BLaER1 (cell line): ENCODE measurements around the gene RNF114.
A peak's percentile ranks its signal among the peaks of the same experiment; 100 is the strongest.
"Not testable (repeated sequence)": the region's sequence is repeated elsewhere in the genome, so short reads cannot be mapped to it uniquely, and the experiment has no call there.

Experiments
- H3K27ac ChIP-seq: shearing (Covaris generic); formaldehyde crosslinking; 2 replicates; pipeline ENCODE4 v1.8.1; 2022
- H3K27me3 ChIP-seq: shearing (Covaris generic); formaldehyde crosslinking; 2 replicates; pipeline ENCODE4 v1.8.1; 2022
- H3K36me3 ChIP-seq: shearing (Covaris generic); formaldehyde crosslinking; 2 replicates; pipeline ENCODE4 v1.8.1; 2022
- H3K4me1 ChIP-seq: shearing (Covaris generic); formaldehyde crosslinking; 2 replicates; pipeline ENCODE4 v1.8.1; 2022
- H3K4me2 ChIP-seq: shearing (Covaris generic); formaldehyde crosslinking; 2 replicates; pipeline ENCODE4 v1.8.1; 2022
- H3K4me3 ChIP-seq: shearing (Covaris generic); formaldehyde crosslinking; 2 replicates; pipeline ENCODE4 v1.8.1; 2022
- H3K9ac ChIP-seq: shearing (Covaris generic); formaldehyde crosslinking; 2 replicates; pipeline ENCODE4 v1.8.1; 2022
- H3K9me3 ChIP-seq: shearing (Covaris generic); formaldehyde crosslinking; 2 replicates; pipeline ENCODE4 v1.8.1; 2022
- H4K20me1 ChIP-seq: shearing (Covaris generic); formaldehyde crosslinking; 2 replicates; pipeline ENCODE4 v1.8.1; 2022
- Cebpa-rat ChIP-seq: shearing (Covaris generic); IDR thresholded peaks from 2 replicates; pipeline ENCODE4 v1.8.1; 2022

Gene RNF114

DNA sequence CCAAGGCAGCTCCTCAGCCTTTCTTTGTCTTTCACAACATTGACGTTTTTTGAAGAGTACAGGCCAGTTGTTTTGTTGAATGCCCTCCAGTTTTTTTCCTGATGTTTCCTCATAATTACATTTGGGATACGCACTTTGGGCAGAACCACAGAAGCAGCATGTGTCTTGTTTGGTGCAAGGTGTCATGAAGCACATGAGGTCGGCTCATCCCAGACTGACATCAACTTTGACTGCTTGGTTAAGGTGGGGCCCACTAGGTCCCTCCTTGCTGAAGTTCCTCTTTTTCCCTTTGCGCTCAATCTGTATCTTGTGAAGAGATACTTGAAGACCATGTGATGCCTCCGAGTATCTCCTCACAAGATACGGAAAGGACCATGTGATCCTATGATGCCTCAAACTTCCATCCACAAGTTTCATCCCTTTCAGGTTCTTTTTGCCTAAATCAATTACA, 57.1 kb downstream of the RNF114 start:
- Histone ChIP-seq H3K27me3 (no peaks in the 10 kb centered on the region), H3K4me2 (no peak overlapping the region), H3K27ac (no peak overlapping the region), H3K4me1 (peaks cover 49% of the 10 kb centered on the region), H3K9ac (no peak overlapping the region), H3K9me3 (no peaks in the 10 kb centered on the region), H3K36me3 (peaks cover 3% of the 10 kb centered on the region), H3K4me3 (no peak overlapping the region), H4K20me1 (no peaks in the 10 kb centered on the region)
- no peak for TF ChIP-seq Cebpa-rat

DNA sequence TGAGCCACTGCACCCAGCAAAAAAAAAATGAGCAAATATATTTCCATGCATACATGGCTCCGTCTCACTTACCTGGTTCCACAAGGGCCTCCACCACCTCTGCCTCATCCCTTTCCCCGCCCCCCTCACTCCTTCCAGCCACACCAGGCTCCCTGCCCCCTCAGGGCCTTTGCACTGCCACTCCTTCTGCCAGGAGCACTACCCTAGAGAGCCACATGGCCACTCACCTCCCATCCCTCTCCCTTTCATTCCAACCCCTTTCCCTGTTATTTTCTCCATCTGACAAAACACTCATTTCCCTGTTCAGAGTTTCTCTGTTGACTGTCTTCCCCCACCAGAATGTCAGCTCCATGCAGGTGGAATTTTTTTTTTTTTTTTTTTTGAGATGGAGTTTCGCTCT, 59.4 kb downstream of the RNF114 start:
- Histone ChIP-seq H3K9me3 (no peaks in the 10 kb centered on the region), H3K36me3 (no peaks in the 10 kb centered on the region), H3K9ac (no peak overlapping the region), H4K20me1 (no peaks in the 10 kb centered on the region), H3K4me2 (no peak overlapping the region), H3K27me3 (no peaks in the 10 kb centered on the region), H3K4me3 (no peak overlapping the region), H3K27ac (no peak overlapping the region), H3K4me1 (peaks cover 44% of the 10 kb centered on the region)
- no peak for TF ChIP-seq Cebpa-rat

DNA sequence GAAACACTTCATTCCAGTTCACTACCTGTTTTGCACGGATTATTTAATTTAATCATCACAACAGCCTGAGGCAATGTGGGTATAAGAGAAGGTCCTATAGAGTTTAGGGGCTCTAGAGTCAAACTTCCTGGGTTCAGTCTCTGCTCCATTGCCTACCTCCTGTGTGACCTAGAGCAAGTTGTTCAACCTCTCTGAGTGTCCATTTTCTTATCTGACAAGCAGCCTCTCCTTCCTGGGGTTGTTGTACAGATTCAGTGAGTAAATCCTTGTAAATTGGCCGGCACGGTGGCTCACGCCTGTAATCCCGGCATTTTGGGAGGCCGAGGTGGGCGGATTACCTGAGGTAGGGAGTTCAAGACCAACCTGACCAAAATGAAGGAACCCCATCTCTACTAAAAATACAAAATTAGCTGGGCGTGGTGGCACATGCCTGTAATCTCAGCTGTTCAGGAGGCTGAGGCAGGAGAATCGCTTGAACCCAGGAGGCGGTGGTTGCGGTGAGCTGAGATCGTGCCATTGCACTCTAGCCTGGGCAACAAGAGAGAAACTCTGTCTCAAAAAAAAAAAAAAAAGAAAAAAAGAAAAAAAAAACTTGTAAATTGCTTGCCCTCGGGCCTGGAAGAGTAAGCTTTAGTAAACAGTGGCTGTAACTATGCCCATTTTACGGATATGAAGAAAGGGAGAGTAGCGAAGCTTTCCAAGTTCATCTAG, 62.4 kb downstream of the RNF114 start:
- H3K4me3 ChIP-seq, H3K27ac ChIP-seq: not testable (repeated sequence)
- peak overlapping the region; percentile 62 for H3K4me2 ChIP-seq

DNA sequence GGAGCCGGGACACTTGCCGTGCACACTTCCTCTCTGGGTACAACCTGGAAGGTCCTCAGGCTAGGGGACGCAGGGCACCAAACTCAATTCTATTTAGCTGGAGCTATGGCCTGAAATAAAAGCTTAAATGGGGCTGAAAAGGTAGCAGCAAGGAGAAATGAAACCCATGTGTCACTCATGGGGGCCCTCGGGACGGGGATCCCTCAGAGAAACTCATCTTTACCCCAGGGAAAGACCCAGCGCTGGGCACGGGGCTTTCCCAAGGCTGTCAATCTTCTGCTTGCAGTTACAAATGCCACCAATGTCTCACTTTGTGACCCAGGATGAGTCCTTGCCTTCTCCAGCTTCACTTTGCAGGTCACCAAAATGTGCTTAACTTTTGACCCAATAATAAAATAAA, 63.1 kb downstream of the RNF114 start:
- no peak overlapping the region for H3K4me3 ChIP-seq
- no peak overlapping the region for H3K27ac ChIP-seq
- no peak for TF ChIP-seq Cebpa-rat
- H3K27me3 ChIP-seq, result no peaks in the 10 kb centered on the region
- H4K20me1 ChIP-seq, result no peaks in the 10 kb centered on the region
- no peaks in the 10 kb centered on the region for H3K36me3 ChIP-seq
- peaks cover 58% of the 10 kb centered on the region for H3K4me1 ChIP-seq
- peak overlapping the region; percentile 62 for H3K4me2 ChIP-seq
- no peak overlapping the region for H3K9ac ChIP-seq
- H3K9me3 ChIP-seq, result no peaks in the 10 kb centered on the region

More for the DNA sequence above, 62.4 kb downstream of the RNF114 start:
- H3K36me3 ChIP-seq, H3K9ac ChIP-seq, H3K9me3 ChIP-seq, H3K27me3 ChIP-seq, H4K20me1 ChIP-seq: not testable (repeated sequence)
- H3K4me1 ChIP-seq, result peaks cover 58% of the 10 kb centered on the region

DNA sequence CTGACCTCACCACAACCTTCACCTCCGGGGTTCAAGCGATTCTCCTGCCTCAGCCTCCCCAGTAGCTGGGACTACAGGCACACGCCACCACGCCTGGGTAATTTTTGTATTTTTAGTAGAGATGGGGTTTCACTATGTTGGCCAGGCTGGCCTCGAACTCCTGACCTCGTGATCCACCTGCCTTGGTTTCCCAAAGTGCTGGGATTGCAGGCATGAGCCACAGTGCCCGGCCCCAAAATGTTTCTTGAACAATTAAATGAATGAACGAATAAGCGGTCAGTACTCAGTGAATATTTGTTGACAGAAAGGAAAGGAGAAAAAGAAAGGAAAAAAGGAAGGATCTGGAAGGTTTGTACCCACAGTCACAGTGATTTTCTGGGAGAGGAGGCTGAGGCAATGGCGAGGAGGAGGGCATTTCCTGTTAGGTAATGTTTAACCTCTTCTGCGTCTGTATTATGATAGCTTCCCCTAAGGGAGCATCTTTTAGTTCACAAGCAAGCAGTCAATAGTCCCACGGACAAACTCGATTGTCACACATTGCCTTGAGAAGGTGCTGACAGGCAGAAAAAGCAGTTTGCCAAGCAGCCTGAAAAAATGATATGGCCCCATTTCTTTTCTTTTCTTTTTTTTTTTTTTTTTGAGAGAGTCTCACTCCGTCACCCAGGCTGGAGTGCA, 64.5 kb downstream of the RNF114 start:
- not testable (repeated sequence) for H3K36me3 ChIP-seq, H3K4me3 ChIP-seq, H3K9ac ChIP-seq, H3K27ac ChIP-seq, H3K9me3 ChIP-seq, H4K20me1 ChIP-seq, H3K27me3 ChIP-seq
- Histone ChIP-seq H3K4me1 (peaks cover 69% of the 10 kb centered on the region), H3K4me2 (peak overlapping the region; percentile 62)

DNA sequence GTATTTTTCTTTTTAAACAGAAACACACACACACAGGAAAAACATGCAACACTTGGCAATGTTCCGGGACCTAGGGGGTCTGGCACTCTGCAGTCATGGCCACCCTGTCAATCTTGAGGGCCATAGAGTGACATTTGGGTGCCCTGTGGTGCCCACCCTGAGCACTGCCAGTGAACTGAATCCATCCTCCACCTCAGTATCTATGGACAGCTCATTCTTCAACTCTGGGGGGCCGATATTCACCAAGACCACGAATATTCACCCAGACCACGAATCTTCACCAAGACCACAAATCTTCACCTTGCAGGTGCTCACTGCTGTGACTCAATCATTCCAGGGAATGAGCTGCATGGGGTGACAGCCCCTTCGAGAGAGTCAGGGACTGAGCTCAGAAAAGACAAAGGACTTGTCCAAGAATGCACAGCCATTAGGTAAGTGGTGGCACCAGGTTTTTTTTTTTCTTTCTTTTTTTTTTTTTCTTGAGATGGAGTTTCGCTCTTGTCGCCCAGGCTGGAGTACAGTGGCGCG, 65.7 kb downstream of the RNF114 start:
- no peak overlapping the region for H3K27ac ChIP-seq
- H3K36me3 ChIP-seq, result no peaks in the 10 kb centered on the region
- no peaks in the 10 kb centered on the region for H3K9me3 ChIP-seq
- peak overlapping the region; percentile 55 for H3K4me2 ChIP-seq
- TF ChIP-seq Cebpa-rat, result no peak
- H3K9ac ChIP-seq, result no peak overlapping the region
- no peak overlapping the region for H3K4me3 ChIP-seq
- H3K27me3 ChIP-seq, result no peaks in the 10 kb centered on the region
- H4K20me1 ChIP-seq, result no peaks in the 10 kb centered on the region
- peaks cover 81% of the 10 kb centered on the region for H3K4me1 ChIP-seq

DNA sequence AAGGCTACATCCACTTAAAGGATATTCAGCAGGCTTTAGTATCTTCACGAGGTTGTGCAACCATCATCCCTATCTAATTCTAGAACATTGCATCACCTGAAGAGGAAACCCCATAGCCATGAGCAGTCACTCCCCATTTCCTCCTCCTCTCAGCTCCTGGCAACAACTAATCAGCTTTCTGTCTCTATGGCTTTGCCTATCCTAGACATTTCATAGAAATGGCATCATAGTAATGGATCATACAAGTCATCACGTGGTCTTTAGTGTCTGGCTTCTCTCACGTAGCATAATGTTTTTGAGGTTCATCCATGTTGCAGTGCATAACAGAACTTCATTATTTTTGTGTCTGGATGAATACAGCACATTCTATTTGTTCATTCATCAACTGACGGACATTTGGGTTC, 67.1 kb downstream of the RNF114 start:
- Histone ChIP-seq H3K9me3 (no peaks in the 10 kb centered on the region), H3K4me1 (peaks cover 95% of the 10 kb centered on the region), H3K4me3 (no peak overlapping the region), H3K27ac (peak overlapping the region; percentile 82), H3K27me3 (no peaks in the 10 kb centered on the region), H4K20me1 (no peaks in the 10 kb centered on the region), H3K36me3 (no peaks in the 10 kb centered on the region), H3K9ac (no peak overlapping the region), H3K4me2 (peak overlapping the region; percentile 55)
- peak; percentile 95 for TF ChIP-seq Cebpa-rat
